BJ (cell line): ENCODE measurements around the gene TBR1. TPM values are rescaled to one million over a fixed set of nuclear protein-coding genes. Genes with fewer than 3 reads are reported as not detected.

Experiments used
- CTCF ChIA-PET: fragments of 350-600 bp; formaldehyde crosslinking; extraction: SDS; loops from one replicate; lab custom pipeline; 2021; ENCODE audit warnings: antibody characterized with exemption, inconsistent platforms; lab: Yijun Ruan, JAX
- POLR2A ChIA-PET: fragments of 300-600 bp; sonication (Branson Sonifier 250); formaldehyde crosslinking; extraction: SDS; loops from one replicate; lab custom pipeline; 2021; ENCODE audit warnings: antibody characterized with exemption; lab: Charles Lee
- DNase-seq: peaks from one replicate; pipeline ENCODE4 v3.0.0-alpha.2; 2011; ENCODE audit warnings: low read depth
- H3K27me3 ChIP-seq: 2 replicates; pipeline ENCODE4 v1.6.0; 2011; ENCODE audit warnings: low read length; ENCODE audit not compliant: control insufficient read depth, insufficient read depth
- H3K36me3 ChIP-seq: 2 replicates; pipeline ENCODE4 v1.5.1; 2011; ENCODE audit warnings: low read length; ENCODE audit not compliant: control insufficient read depth, insufficient read depth
- H3K4me3 ChIP-seq: 2 replicates; pipeline ENCODE4 v1.5.1; 2011; ENCODE audit warnings: low read depth, mild to moderate bottlenecking, control low read depth, low read length
- polyA plus RNA-seq: library from polyadenylated mRNA; depleted of rRNA; stranded (reverse); fragments of >200 nt; gene quantifications from 2 replicates; pipeline ENCODE4 v1.2.3, GENCODE V29; 2011
- TF ChIP-seq, protein P1 (sequence below): IDR thresholded peaks from 2 replicates; pipeline ENCODE4 v1.5.1; 2011; ENCODE audit warnings: low read depth, mild to moderate bottlenecking, control low read depth, inconsistent platforms, low read length, moderate library complexity; ENCODE audit not compliant: insufficient read depth

Gene TBR1
- polyA plus RNA-seq, 1 experiment = not detected

DNA sequence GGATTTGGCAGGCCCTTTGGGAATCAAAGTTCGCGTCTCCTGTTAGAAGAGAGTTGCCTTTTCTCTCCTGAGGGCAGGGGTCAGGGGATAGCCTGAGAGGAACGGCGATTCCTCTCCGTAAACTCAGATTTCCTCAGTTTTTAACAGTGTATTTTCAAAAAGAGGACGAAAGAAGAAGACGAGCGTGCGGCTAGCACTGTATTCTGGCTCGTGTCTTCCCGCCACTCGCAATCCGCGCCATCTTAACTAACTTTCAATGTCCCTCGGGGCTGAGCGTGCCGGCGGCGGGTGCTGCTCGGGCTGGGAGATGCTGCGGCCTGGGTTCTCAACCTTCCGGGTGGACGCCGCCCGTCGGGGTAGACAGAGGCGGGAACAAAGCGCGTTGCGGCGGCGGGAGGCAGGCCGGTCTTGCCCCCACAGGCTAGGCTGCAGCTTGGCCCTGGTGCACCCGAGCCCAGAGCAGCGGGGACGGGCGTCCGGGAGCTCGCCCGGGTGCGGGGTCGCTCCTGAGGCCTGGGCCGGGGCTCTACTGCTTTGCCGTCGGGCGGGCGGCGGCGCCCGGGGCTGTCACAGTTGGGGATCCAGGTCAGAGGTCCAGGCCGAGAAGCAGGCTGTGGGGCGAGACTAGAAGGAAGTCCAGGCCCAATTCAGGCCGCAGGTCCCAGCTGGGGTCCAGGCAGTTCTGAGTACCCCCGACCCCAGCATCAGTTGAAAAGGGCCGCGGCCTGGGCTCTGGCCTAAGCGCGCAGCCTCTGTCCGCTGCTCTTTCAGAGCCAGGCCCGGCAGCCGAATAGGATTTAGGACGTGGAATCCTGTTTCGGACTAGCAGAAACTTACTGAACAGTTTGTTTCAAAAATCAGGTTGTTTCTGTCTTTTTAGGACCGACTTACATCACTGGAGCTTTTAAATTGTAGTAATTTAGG is 11.8 kb downstream of the TBR1 start:
- ChIA-PET CTCF (interaction anchor here (1.2 to 1.4 kb wide), 2 partner anchors 14 to 21 kb away, joined by 3 to 4 read pairs; no protein-coding TSS in a partner anchor), POLR2A (no interaction called here)
- DNase-seq = no peak
- H3K36me3 ChIP-seq = no peaks in the 10 kb centered on the region
- no peak overlapping the region for H3K4me3 ChIP-seq
- peaks cover 49% of the 10 kb centered on the region for H3K27me3 ChIP-seq
- TF ChIP-seq, protein P1, sequence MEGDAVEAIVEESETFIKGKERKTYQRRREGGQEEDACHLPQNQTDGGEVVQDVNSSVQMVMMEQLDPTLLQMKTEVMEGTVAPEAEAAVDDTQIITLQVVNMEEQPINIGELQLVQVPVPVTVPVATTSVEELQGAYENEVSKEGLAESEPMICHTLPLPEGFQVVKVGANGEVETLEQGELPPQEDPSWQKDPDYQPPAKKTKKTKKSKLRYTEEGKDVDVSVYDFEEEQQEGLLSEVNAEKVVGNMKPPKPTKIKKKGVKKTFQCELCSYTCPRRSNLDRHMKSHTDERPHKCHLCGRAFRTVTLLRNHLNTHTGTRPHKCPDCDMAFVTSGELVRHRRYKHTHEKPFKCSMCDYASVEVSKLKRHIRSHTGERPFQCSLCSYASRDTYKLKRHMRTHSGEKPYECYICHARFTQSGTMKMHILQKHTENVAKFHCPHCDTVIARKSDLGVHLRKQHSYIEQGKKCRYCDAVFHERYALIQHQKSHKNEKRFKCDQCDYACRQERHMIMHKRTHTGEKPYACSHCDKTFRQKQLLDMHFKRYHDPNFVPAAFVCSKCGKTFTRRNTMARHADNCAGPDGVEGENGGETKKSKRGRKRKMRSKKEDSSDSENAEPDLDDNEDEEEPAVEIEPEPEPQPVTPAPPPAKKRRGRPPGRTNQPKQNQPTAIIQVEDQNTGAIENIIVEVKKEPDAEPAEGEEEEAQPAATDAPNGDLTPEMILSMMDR = no peak

DNA sequence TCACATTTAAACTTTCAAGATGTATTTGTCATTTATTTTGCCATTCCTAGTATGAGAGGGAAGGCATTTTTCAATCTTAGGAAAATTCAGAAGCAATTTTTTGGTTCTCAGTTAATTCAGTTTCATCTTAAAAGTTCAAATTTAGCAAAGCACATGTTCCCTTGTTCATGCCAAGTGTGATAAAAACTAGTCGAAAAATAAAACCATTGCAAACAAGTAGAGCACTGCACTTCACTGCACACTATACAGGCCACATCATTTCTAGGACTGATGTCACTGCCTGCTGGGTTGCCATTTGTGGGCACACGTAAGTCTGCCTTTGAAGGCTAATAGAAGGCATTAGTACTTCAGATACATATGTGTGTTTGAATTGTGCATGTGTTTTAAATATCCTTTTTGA is 14.3 kb downstream of the TBR1 start:
- POLR2A ChIA-PET = no interaction called here

DNA sequence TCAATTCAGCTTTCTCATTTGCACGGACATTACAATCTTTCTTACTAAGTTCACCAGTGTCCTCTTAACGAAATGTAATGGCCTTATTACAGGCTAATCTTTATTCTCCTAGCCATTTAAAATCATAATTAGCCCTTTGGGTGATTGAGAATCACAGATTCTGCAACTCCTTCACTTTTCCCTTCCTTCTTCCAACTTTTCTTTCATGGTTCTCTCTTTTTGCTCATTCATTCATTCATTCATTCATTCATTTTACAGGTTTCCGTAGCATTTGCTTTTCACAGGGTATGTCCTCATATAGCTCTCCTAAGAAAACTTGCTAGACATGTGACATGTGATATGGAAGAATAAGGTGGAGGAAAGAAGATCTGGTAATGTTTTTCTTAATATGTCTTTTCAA is 16.0 kb downstream of the TBR1 start:
- CTCF ChIA-PET = no interaction called here
- no peak for DNase-seq
- no peaks in the 10 kb centered on the region for H3K36me3 ChIP-seq
- TF ChIP-seq, protein P1 = no peak
- POLR2A ChIA-PET = no interaction called here
- peaks cover 19% of the 10 kb centered on the region for H3K27me3 ChIP-seq
- H3K4me3 ChIP-seq = no peak overlapping the region

More for the DNA sequence above, 14.3 kb downstream of the TBR1 start:
- CTCF ChIA-PET = interaction anchor here (0.6 kb wide), 1 partner anchor 14 kb away, joined by 3 read pairs; the partner anchor contains the start of gene TBR1
- H3K27me3 ChIP-seq = peaks cover 29% of the 10 kb centered on the region
- H3K36me3 ChIP-seq = no peaks in the 10 kb centered on the region
- no peak for DNase-seq
- TF ChIP-seq, protein P1 = no peak
- no peak overlapping the region for H3K4me3 ChIP-seq

DNA sequence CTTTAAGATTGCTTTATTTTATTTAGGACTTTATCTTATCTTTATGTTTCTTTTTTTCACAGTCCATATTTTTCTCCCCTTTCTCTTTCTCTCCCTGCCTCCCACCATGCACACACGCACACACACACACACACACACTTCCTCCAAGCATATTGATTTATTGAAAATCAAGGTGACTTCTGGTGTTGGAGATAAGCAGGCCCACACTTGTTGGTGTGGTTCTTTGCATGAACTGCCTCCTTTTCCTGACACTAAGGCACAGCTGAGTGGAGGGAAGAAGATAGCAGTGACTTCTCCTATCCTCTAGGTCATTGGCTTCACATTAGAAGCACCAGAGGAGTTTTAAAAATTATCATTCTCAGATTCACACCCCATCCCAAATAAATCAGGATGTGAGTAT is 18.0 kb downstream of the TBR1 start:
- TF ChIP-seq, protein P1 = no peak
- ChIA-PET CTCF (no interaction called here), POLR2A (no interaction called here)
- Histone ChIP-seq H3K36me3 (no peaks in the 10 kb centered on the region), H3K4me3 (no peak overlapping the region), H3K27me3 (peaks cover 3% of the 10 kb centered on the region; the same call in 1 of the 2 replicates)
- DNase-seq = no peak

DNA sequence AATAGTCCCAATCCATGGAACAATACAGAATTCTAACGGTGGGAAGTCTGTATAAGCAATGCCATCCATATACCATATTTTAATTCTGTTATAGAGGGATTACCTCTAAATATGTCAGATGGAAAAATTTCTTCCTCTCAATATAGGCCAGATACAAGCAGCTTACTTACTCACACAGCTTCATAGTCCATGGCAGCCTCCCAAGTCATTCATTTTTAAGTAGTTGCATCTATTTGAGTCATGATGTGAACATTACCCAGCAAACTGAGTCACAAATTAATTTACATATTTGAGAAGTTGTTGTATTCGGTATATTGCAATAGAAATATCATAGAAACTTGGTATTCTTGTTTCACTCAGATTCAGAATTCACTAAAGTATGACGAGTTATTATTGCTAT is 20.3 kb downstream of the TBR1 start:
- DNase-seq = peak; percentile 23
- TF ChIP-seq, protein P1 = no peak
- ChIA-PET CTCF (no interaction called here), POLR2A (no interaction called here)
- peaks cover 1% of the 10 kb centered on the region for H3K27me3 ChIP-seq
- H3K4me3 ChIP-seq = no peak overlapping the region
- H3K36me3 ChIP-seq = no peaks in the 10 kb centered on the region
